Right atrium auricular region (tissue), 2 donors: ENCODE results near the gene HOXA9. TPM values are rescaled to one million over a fixed set of nuclear protein-coding genes. Genes with fewer than 3 reads are reported as not detected.

Source experiments
- DNase-seq: peaks from one replicate; pipeline ENCODE4 v3.0.0-alpha.2; 2019; ENCODE audit warnings: low spot score
- H3K27ac ChIP-seq, 2 donors: fragments of 200-600 bp; sonication (generic); 1 replicate in 1 of 2; 2 replicates in 1 of 2; pipeline ENCODE4 v1.5.1; 2016 to 2019
- H3K27me3 ChIP-seq, 2 donors: fragments of 200-600 bp; sonication (generic); one replicate each; pipeline versions ENCODE4 v1.5.1 to v1.6.0; 2017 to 2019
- H3K36me3 ChIP-seq: fragments of 200-600 bp; sonication (generic); one replicate; pipeline ENCODE4 v1.5.1; 2016
- H3K4me1 ChIP-seq, 2 donors: fragments of 200-600 bp; sonication (generic); one replicate each; pipeline versions ENCODE4 v1.5.1 to v1.6.0; 2017 to 2019
- H3K4me3 ChIP-seq, 2 donors: fragments of 200-600 bp; sonication (generic); 1 replicate in 1 of 2; 2 replicates in 1 of 2; pipeline ENCODE4 v1.5.1; 2017 to 2019; ENCODE audit warnings: mild to moderate bottlenecking in 1 of 2, moderate library complexity in 1 of 2
- H3K9me3 ChIP-seq, 2 donors: fragments of 200-600 bp; sonication (generic); one replicate each; pipeline ENCODE4 v1.5.1; 2019
- CTCF ChIP-seq, 2 donors: fragments of 200-600 bp; sonication (generic); IDR thresholded peaks; one replicate each; pipeline ENCODE4 v1.5.1; 2019; ENCODE audit warnings: antibody characterized with exemption in 2 of 2
- total RNA-seq, 2 donors: library from RNA; depleted of rRNA; stranded (reverse); fragments of >200 nt; gene quantifications; one replicate each; pipeline ENCODE4 v1.1.0, GENCODE V29; 2016

HOXA9 gene
- total RNA-seq, 2 donors from 2014 or later, result not detected

- peaks cover 0 to 66% of the 10 kb centered on the region in 2 donors for H3K4me1 ChIP-seq
- no peak within 1 kb of the TSS for H3K27ac ChIP-seq
- no peak for TF ChIP-seq CTCF (IDR thresholded peaks at IDR 0.05)
Measured at GRCh38 chr7:27151931-27152815, 13.2 kb downstream of the HOXA9 start, which contains the start of gene HOXA3. TSS of gene HOXA3 (minus strand) at chr7:27152583. CDS start at chr7:27110640, 41,943 bp downstream.

GRCh38 chr7:27151341-27151930 lies 13.9 kb downstream of the HOXA9 start:
- Histone ChIP-seq H3K4me3 (peak overlapping the region in 1 of 2 donors; percentile 30), H3K9me3 (no peaks in the 10 kb centered on the region), H3K36me3 (no peaks in the 10 kb centered on the region), H3K4me1 (peaks cover 0 to 63% of the 10 kb centered on the region in 2 donors), H3K27ac (no peak overlapping the region), H3K27me3 (peaks cover 59 to 97% of the 10 kb centered on the region in 2 donors)
- TF ChIP-seq CTCF (IDR thresholded peaks at IDR 0.05), result no peak
- DNase-seq, result no peak

More at GRCh38 chr7:27151931-27152815, 13.2 kb downstream of the HOXA9 start, which contains the start of gene HOXA3:
- Histone ChIP-seq H3K27me3 (peaks cover 64 to 96% of the 10 kb centered on the region in 2 donors), H3K36me3 (no peaks in the 10 kb centered on the region), H3K4me3 (peak within 1 kb of the TSS in 1 of 2 donors; percentile 30), H3K9me3 (no peaks in the 10 kb centered on the region)
- DNase-seq, result no peak

- no peaks in the 10 kb centered on the region for H3K36me3 ChIP-seq
- H3K4me3 ChIP-seq, result peak overlapping the region in 1 of 2 donors; percentile 30
- no peak for DNase-seq
- peaks cover 0 to 56% of the 10 kb centered on the region in 2 donors for H3K4me1 ChIP-seq
- H3K27me3 ChIP-seq, result peaks cover 55 to 97% of the 10 kb centered on the region in 2 donors
- TF ChIP-seq CTCF (IDR thresholded peaks at IDR 0.05), result peak; percentile 82 to 91
- H3K9me3 ChIP-seq, result no peaks in the 10 kb centered on the region
- H3K27ac ChIP-seq, result no peak overlapping the region
Measured at GRCh38 chr7:27150568-27151340, 14.6 kb downstream of the HOXA9 start.

- Histone ChIP-seq H3K9me3 (no peaks in the 10 kb centered on the region), H3K27ac (no peak overlapping the region), H3K4me1 (peaks cover 0 to 56% of the 10 kb centered on the region in 2 donors), H3K36me3 (no peaks in the 10 kb centered on the region), H3K4me3 (no peak overlapping the region), H3K27me3 (peaks cover 53 to 97% of the 10 kb centered on the region in 2 donors)
- TF ChIP-seq CTCF (IDR thresholded peaks at IDR 0.05), result no peak
- DNase-seq, result no peak
Measured at GRCh38 chr7:27149842-27150567, 15.3 kb downstream of the HOXA9 start.
